WI38 (cell line): Measurements from ENCODE around the gene ZBED2.
"Not testable (repeated sequence)": the region's sequence is repeated elsewhere in the genome, so short reads cannot be mapped to it uniquely, and the experiment has no call there.

ENCODE experiments used
- H3K4me3 ChIP-seq: 2 replicates; pipeline ENCODE4 v1.5.1; 2011; ENCODE audit warnings: low read depth, mild to moderate bottlenecking, control low read depth, low read length
- TF ChIP-seq, protein P1 (sequence below): IDR thresholded peaks from 2 replicates; pipeline ENCODE4 v1.5.1; 2012; ENCODE audit warnings: low read depth, mild to moderate bottlenecking, control low read depth, low read length

Gene ZBED2, protein sequence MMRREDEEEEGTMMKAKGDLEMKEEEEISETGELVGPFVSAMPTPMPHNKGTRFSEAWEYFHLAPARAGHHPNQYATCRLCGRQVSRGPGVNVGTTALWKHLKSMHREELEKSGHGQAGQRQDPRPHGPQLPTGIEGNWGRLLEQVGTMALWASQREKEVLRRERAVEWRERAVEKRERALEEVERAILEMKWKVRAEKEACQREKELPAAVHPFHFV

GRCh38 chr3:111595232-111595631 lies at the start of gene ZBED2:
Gene ZBED2, minus strand, starts transcription at chr3:111595346. Its CDS starts 1,145 bp downstream, at chr3:111594201.
- no peak within 1 kb of the TSS for H3K4me3 ChIP-seq
- TF ChIP-seq, protein P1, sequence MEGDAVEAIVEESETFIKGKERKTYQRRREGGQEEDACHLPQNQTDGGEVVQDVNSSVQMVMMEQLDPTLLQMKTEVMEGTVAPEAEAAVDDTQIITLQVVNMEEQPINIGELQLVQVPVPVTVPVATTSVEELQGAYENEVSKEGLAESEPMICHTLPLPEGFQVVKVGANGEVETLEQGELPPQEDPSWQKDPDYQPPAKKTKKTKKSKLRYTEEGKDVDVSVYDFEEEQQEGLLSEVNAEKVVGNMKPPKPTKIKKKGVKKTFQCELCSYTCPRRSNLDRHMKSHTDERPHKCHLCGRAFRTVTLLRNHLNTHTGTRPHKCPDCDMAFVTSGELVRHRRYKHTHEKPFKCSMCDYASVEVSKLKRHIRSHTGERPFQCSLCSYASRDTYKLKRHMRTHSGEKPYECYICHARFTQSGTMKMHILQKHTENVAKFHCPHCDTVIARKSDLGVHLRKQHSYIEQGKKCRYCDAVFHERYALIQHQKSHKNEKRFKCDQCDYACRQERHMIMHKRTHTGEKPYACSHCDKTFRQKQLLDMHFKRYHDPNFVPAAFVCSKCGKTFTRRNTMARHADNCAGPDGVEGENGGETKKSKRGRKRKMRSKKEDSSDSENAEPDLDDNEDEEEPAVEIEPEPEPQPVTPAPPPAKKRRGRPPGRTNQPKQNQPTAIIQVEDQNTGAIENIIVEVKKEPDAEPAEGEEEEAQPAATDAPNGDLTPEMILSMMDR = no peak

- H3K4me3 ChIP-seq = no peak overlapping the region
- TF ChIP-seq, protein P1 = no peak
Observed at GRCh38 chr3:111639316-111639715, 44.2 kb upstream of the ZBED2 start.

DNA sequence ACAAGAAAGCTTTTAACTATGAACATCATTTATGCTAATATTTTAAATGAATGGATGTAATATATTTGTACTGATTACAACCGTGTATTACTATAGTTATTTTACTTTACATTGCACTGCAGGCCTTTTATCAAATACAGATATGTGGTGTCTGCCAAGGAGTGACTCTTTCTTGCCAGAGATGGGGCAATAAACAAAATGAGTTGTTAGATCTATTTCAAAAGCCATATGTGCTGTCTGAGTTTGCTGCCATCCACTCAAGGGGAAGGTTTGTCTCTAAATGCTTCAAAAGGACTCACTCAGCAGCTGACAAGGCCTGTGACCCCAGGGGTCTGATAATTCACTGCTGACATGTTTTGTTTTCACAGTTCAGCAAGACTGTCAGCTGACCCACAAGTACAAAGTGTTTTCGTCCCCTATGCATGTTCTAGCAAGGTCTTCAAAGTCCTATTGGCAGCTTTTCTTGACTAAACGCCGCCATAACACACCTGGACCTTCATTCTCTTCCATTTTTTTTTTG lies 41.3 kb upstream of the ZBED2 start:
- TF ChIP-seq, protein P1 = no peak
- H3K4me3 ChIP-seq = no peak overlapping the region

- TF ChIP-seq, protein P1 = no peak
Observed at GRCh38 chr3:111635403-111635802, 40.3 kb upstream of the ZBED2 start.

GRCh38 chr3:111630638-111631037 lies 35.5 kb upstream of the ZBED2 start:
- not testable (repeated sequence) for H3K4me3 ChIP-seq

More at GRCh38 chr3:111635403-111635802, 40.3 kb upstream of the ZBED2 start:
- H3K4me3 ChIP-seq = no peak overlapping the region

- H3K4me3 ChIP-seq = not testable (repeated sequence)
Observed at GRCh38 chr3:111629018-111629417, 33.9 kb upstream of the ZBED2 start.

DNA sequence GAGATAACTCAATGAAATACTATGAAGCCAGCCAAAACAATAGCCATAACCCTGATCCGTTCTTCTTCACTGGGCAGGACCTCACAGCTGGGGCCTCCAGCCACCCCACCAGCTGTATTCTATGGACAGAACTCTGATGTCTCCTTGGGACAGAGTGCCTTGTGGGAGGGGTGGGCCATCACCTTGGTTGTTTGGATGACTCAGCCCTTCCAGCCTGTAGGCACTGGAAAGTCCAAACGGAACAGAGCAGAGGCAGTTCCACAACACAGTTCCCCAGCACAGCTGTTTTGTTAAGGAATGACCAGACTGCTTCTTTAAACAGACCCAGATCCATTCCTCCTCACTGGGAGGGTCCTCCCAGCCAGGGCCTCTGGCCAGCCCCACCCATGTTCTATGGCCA lies 31.9 kb upstream of the ZBED2 start:
- TF ChIP-seq, protein P1 = no peak
- H3K4me3 ChIP-seq = no peak overlapping the region

- no peak overlapping the region for H3K4me3 ChIP-seq
- TF ChIP-seq, protein P1 = peak; percentile 31; the same call in 1 of the 2 replicates
Observed at GRCh38 chr3:111621535-111621934, 26.4 kb upstream of the ZBED2 start.
